Heart right ventricle (tissue), 16 donors: ENCODE results near the gene IER5. TPM values are rescaled to one million over a fixed set of nuclear protein-coding genes. Genes with fewer than 3 reads are reported as not detected.
"Not testable (repeated sequence)": the region's sequence is repeated elsewhere in the genome, so short reads cannot be mapped to it uniquely, and the experiment has no call there.

Experiments used
- ATAC-seq, 8 donors: fragments of 200-7000 bp; cut with Tn5 transposase; one replicate each; pipeline ENCODE4 v1.9.1; 2020; ENCODE audit warnings: mild to moderate bottlenecking in 8 of 8, moderate library complexity in 8 of 8, moderate number of reproducible peaks in 1 of 8
- DNase-seq, 2 donors: peaks; one replicate each; pipeline ENCODE4 v3.0.0-alpha.2; 2020
- H3K27ac ChIP-seq, 10 donors: fragments of 200-600 bp; sonication (generic) in 2 of 10; one replicate each; pipeline versions ENCODE4 v1.5.0 to v1.8.0; 2020 to 2022; ENCODE audit warnings: mild to moderate bottlenecking in 3 of 10
- H3K27me3 ChIP-seq, 7 donors: fragments of 200-600 bp; one replicate each; pipeline ENCODE4 v1.8.0; 2021 to 2022; ENCODE audit warnings: mild to moderate bottlenecking in 2 of 7
- H3K36me3 ChIP-seq, 9 donors: fragments of 200-600 bp; sonication (generic) in 1 of 9; one replicate each; pipeline versions ENCODE4 v1.5.0 to v1.8.0; 2020 to 2022; ENCODE audit warnings: mild to moderate bottlenecking in 2 of 9
- H3K4me1 ChIP-seq, 9 donors: fragments of 200-600 bp; sonication (generic) in 1 of 9; one replicate each; pipeline versions ENCODE4 v1.5.0 to v1.8.0; 2020 to 2022; ENCODE audit warnings: mild to moderate bottlenecking in 4 of 9
- H3K4me3 ChIP-seq, 10 donors: fragments of 200-600 bp; sonication (generic) in 2 of 10; one replicate each; pipeline versions ENCODE4 v1.5.0 to v1.8.0; 2020 to 2022; ENCODE audit warnings: mild to moderate bottlenecking in 7 of 10, moderate library complexity in 2 of 10
- H3K9me3 ChIP-seq, 11 donors: fragments of 200-600 bp in 10 of 11; sonication (generic) in 2 of 11; one replicate each; pipeline versions ENCODE4 v1.5.0 to v1.8.0; 2013 to 2022; ENCODE audit warnings: mild to moderate bottlenecking in 2 of 11, control low read depth in 1 of 11, moderate library complexity in 1 of 11
- CTCF ChIP-seq, 9 donors: fragments of 200-600 bp; sonication (generic) in 2 of 9; IDR thresholded peaks; one replicate each; pipeline versions ENCODE4 v1.5.0 to v1.8.0; 2021 to 2022; ENCODE audit warnings: antibody characterized with exemption in 9 of 9, mild to moderate bottlenecking in 5 of 9, moderate library complexity in 1 of 9
- WGBS, 2 donors: extraction: QIAGEN DNeasy Blood & Tissue Kit; methylation state at CpG; one replicate each; pipeline ENCODE4 v1.1.7; 2013; ENCODE audit warnings: inconsistent platforms in 1 of 2; 5-methylcytosine and 5-hydroxymethylcytosine counted together
- intact Hi-C, 10 donors: fragments of 100-400 bp; cut with DNase I; formaldehyde crosslinking; loops; one replicate each; pipeline versions ENCODE4 v1.11.1 to v1.14.2; 2022
- polyA plus RNA-seq, 2 donors: library from polyadenylated mRNA; stranded (reverse); fragments of 200-250 nt; gene quantifications; one replicate each; pipeline ENCODE4 v1.2.3, GENCODE V29; 2013
- total RNA-seq, 10 donors: library from RNA; stranded (reverse); fragmentation: NEBNext Ultra II Directional in 3 of 10; extraction: Animal tissue kit (Norgen Biotek cat#: 25700) in 3 of 10; gene quantifications; one replicate each; pipeline versions ENCODE4 v1.2.1 to v1.2.4, GENCODE V29; 2021 to 2023
- donor health status: Arrhythmogenic right ventricular cardiomyopathy.
- donor health status: ischemic (EF 13 %, LVEDD 7.1; RV severe dilation, severe dysfunction).
- donor health status: healthy with polysubstance abuse.
- donor health status: DM: no; HTN: yes; CAD: no.
- donor health status: DM: no; HTN: no; CAD: no.
- donor health status: ischemic (EF 25% LVEDD 6.9; RV normal size, moderate dysfunction).
- donor health status: ischemic (EF 25% LVEDD 5.7; RV mildly dilated, moderate dysfunction).
- donor health status: healthy.
- donor health status: DM: yes; HTN: yes; CAD: no.
- donor health status: Ischemic cardiomyopathy.
- donor health status: ischemic (EF 35%, LVEDD 5.7; RV mildly dilated, moderate dysfunction).
- donor health status: nonischemic (EF 11% LVEDD 7.7; RV severe dilation, severe dysfunction).
- donor health status: DM: yes; HTN: yes; CAD: no.
- donor health status: PGD.
- donor health status: ischemic (EF 29% LVEDD 5.4; RV normal size, mild dysfunction).
- donor health status: nonischemic (EF 23%, LVEDD 6.1; RV moderate dilation, normal function).

IER5 gene
- total and polyA plus RNA-seq, 12 donors = 10.7 to 87.5 (median 18.7) TPM

GRCh38 chr1:181113059-181113641 is 24.6 kb downstream of the IER5 start:
- H3K36me3 ChIP-seq = no peaks in the 10 kb centered on the region
- ATAC-seq (peak in 4 of 8 donors; percentile 24 to 41 (median 30)), DNase-seq (no peak)
- no peaks in the 10 kb centered on the region for H3K9me3 ChIP-seq
- TF ChIP-seq CTCF (IDR thresholded peaks at IDR 0.05) = no peak
- no peak overlapping the region for H3K4me3 ChIP-seq
- H3K4me1 ChIP-seq = peaks cover 11 to 39% (median 21%) of the 10 kb centered on the region in 9 donors
- WGBS, 2 donors = 54 to 59% methylated on average over 6 of the region's 6 CpGs
- H3K27me3 ChIP-seq = no peaks in the 10 kb centered on the region
- intact Hi-C loops = no loop called here
- peak overlapping the region in 8 of 10 donors; percentile 8 to 65 (median 42) for H3K27ac ChIP-seq

DNA sequence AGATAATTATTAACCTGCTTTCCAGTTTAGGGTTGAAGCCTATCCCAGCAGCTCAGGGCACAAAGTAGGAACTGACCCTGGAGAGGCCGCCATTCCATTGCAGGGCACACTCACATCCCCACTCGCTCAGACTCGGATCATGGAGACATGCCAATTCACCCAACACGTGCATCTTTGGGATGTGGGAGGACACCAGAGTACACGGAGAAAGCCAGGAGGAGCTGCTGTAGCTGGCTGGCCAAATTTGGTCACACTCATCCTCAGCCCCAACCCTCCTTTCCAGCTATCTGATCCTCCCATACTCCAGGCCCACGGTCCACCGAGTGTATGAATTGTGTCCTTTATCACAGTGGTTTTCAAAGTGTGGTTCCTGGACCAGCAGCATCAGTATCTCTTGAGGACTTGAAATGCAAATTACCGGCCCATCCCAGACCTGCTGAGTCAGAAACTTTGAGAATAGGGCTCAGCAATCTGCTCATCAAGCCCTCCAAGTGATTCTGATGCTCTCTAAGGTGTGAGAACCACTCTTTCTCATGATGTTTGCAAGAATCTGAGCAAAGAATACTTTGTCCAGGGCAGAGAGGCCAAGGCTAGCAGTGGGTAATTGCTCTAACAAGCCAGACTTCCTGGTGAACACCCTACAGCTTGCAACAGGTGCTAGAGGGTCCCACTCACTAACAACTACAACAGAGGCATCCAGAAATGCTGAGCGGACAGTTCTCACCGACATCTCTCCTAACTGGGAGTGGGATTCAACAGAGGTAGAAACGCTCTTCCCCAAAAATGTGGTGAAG is 26.3 kb downstream of the IER5 start:
- DNase-seq (no peak), ATAC-seq (no peak)
- Histone ChIP-seq H3K4me1 (peaks cover 11 to 38% (median 21%) of the 10 kb centered on the region in 9 donors), H3K27me3 (no peaks in the 10 kb centered on the region), H3K4me3 (no peak overlapping the region), H3K9me3 (no peaks in the 10 kb centered on the region), H3K36me3 (no peaks in the 10 kb centered on the region), H3K27ac (no peak overlapping the region)
- TF ChIP-seq CTCF (IDR thresholded peaks at IDR 0.05) = no peak
- intact Hi-C loops = no loop called here
- WGBS, 2 donors = 73 to 82% methylated on average over 11 of the region's 11 CpGs

DNA sequence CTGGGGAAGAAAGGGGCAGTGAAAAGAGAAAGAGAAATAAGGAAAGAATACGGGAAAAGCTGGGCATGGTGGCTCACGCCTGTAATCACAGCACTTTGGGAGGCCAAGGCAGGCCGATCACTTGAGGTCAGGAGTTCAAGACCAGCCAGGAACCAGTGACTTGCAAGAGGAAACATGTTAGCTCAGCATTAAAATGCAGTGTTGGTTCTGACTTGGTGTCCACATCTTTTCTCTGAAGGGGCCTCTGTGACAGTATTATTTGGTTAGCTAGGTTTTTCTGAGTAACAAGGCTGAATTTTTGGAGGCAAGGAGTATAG is 26.8 kb downstream of the IER5 start:
- no peak for ATAC-seq
- no peak for DNase-seq
- Histone ChIP-seq H3K4me1 (peaks cover 11 to 38% (median 21%) of the 10 kb centered on the region in 9 donors), H3K27me3 (no peaks in the 10 kb centered on the region), H3K36me3 (no peaks in the 10 kb centered on the region), H3K4me3 (no peak overlapping the region), H3K27ac (no peak overlapping the region), H3K9me3 (no peaks in the 10 kb centered on the region)
- WGBS, 2 donors = 89 to 98% methylated on average over 3 of the region's 3 CpGs
- intact Hi-C loops = no loop called here
- TF ChIP-seq CTCF (IDR thresholded peaks at IDR 0.05) = no peak

DNA sequence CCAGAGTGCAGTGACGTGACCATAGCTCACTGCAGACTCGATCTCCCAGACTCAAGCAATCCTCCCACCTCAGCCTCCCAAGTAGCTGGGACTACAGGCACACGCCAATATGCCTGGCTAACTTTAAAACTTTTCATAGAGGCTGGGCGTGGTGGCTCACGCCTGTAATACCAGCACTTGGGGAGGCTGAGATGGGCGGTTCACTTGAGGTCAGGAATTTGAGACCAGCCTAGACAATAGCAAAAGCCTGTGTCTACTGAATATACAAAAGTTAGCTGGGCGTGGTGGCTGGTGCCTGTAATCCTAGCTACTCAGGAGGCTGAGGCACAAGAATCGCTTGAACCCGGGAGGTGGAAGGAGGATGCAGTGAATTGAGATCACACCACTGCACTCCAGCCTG is 27.5 kb downstream of the IER5 start:
- H3K36me3 ChIP-seq, H3K27ac ChIP-seq, DNase-seq, H3K27me3 ChIP-seq, H3K4me3 ChIP-seq, H3K9me3 ChIP-seq, intact Hi-C loops, ATAC-seq: not testable (repeated sequence)
- peaks cover 11 to 38% (median 21%) of the 10 kb centered on the region in 9 donors for H3K4me1 ChIP-seq
- WGBS, 2 donors = 97% methylated on average over 9 of the region's 9 CpGs
